ENCODE measurements around the gene ZC3H8.

DNA sequence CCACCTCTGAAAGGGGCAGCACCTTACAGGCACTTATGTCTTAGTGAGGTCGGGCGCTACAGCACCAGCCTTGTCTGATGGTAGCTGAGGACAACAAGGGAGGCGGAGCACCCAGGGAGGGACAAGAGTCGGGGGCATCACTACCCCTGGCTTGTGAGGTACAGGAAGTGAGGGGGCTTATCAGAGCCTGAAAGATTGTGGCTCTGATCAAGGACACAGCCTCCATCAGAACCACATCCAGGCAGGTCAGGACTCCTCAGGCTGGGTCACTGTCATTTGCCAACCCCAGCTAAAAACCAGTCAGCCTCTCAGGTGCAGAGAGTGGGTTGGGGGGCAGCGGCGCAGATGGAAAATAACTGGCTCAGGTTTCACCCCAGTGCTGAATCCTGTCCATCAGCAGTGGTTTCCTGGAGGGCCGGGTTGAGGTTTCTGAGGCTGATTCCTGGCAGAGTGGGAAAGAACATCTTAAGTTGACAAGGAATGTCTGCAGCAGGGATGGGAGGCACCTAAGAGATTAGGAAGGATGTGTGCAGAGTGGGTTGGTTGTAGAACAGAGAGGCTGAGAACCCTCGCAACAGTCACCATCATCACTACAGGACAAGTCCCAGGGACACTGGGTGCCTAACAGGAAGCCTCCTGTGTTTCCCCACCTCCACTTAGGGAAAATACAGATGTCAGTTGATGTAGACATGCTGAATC is 71.4 kb downstream of the ZC3H8 start:
- no peak for TF ChIP-seq POLR2A (IDR thresholded peaks at IDR 0.05)
- TF ChIP-seq, protein P1, sequence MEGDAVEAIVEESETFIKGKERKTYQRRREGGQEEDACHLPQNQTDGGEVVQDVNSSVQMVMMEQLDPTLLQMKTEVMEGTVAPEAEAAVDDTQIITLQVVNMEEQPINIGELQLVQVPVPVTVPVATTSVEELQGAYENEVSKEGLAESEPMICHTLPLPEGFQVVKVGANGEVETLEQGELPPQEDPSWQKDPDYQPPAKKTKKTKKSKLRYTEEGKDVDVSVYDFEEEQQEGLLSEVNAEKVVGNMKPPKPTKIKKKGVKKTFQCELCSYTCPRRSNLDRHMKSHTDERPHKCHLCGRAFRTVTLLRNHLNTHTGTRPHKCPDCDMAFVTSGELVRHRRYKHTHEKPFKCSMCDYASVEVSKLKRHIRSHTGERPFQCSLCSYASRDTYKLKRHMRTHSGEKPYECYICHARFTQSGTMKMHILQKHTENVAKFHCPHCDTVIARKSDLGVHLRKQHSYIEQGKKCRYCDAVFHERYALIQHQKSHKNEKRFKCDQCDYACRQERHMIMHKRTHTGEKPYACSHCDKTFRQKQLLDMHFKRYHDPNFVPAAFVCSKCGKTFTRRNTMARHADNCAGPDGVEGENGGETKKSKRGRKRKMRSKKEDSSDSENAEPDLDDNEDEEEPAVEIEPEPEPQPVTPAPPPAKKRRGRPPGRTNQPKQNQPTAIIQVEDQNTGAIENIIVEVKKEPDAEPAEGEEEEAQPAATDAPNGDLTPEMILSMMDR (IDR thresholded peaks at IDR 0.05): no peak
- TF ChIP-seq POLR2AphosphoS5 (IDR thresholded peaks at IDR 0.05; ENCODE audit: insufficient read depth in 1 of 2, low read depth in 1 of 2): no peak
